SK-N-SH (cell line): ENCODE measurements around the gene TMEM232.

Experiments
- EP300 ChIP-seq, 2 experiments: IDR thresholded peaks; 2 replicates each; pipeline versions ENCODE4 v1.4.0 to v1.6.1; 2012; ENCODE audit warnings: borderline replicate concordance in 1 of 2, low read depth in 1 of 2, low read length in 1 of 2
- FOXM1 ChIP-seq: IDR thresholded peaks from 2 replicates; pipeline ENCODE4 v1.4.0; 2012; ENCODE audit warnings: low read depth, mild to moderate bottlenecking
- POLR2AphosphoS5 ChIP-seq: IDR thresholded peaks from 2 replicates; pipeline ENCODE4 v1.6.1; 2012; ENCODE audit warnings: low read depth, low read length
- RAD21 ChIP-seq: IDR thresholded peaks from 2 replicates; pipeline ENCODE4 v1.6.1; 2012; ENCODE audit warnings: mild to moderate bottlenecking, low read length
- REST ChIP-seq: IDR thresholded peaks from 2 replicates; pipeline ENCODE4 v1.6.1; 2012; ENCODE audit warnings: mild to moderate bottlenecking, low read depth, low read length, moderate library complexity
- TF ChIP-seq, protein P1 (sequence below): fragments of 200-600 bp; sonication (generic); IDR thresholded peaks from 2 replicates; pipeline ENCODE4 v1.6.1; 2017; ENCODE audit warnings: antibody characterized with exemption, mild to moderate bottlenecking, moderate library complexity

DNA sequence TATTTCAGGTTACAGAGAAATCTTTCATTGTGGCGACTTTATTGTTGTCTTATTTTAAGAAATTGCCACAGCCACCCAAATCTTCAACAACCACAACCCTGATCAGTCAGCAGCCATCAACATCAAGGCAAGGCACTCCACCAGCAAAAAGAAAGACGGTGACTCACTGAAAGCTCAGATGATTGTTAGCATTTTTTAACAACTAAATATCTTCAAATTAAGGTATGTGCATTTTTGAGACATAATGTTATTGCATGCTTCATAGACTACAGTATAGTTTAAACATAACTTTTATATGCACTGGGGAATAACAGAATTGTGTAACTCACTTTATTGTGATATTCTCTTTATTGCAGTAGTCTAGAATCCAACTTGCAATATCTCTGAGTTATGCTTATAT is 263.4 kb downstream of the TMEM232 start:
- TF ChIP-seq, protein P1, sequence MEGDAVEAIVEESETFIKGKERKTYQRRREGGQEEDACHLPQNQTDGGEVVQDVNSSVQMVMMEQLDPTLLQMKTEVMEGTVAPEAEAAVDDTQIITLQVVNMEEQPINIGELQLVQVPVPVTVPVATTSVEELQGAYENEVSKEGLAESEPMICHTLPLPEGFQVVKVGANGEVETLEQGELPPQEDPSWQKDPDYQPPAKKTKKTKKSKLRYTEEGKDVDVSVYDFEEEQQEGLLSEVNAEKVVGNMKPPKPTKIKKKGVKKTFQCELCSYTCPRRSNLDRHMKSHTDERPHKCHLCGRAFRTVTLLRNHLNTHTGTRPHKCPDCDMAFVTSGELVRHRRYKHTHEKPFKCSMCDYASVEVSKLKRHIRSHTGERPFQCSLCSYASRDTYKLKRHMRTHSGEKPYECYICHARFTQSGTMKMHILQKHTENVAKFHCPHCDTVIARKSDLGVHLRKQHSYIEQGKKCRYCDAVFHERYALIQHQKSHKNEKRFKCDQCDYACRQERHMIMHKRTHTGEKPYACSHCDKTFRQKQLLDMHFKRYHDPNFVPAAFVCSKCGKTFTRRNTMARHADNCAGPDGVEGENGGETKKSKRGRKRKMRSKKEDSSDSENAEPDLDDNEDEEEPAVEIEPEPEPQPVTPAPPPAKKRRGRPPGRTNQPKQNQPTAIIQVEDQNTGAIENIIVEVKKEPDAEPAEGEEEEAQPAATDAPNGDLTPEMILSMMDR = no peak
- TF ChIP-seq REST = no peak
- TF ChIP-seq EP300 (IDR thresholded peaks at IDR 0.05; ENCODE audit: borderline replicate concordance in 1 of 2, low read depth in 1 of 2, low read length in 1 of 2) = no peak
- TF ChIP-seq FOXM1 = no peak
- no peak for TF ChIP-seq RAD21
- no peak for TF ChIP-seq POLR2AphosphoS5
